OCI-LY3 (cell line): Measurements from ENCODE around the gene C11orf16.
"Not testable (repeated sequence)": the region's sequence is repeated elsewhere in the genome, so short reads cannot be mapped to it uniquely, and the experiment has no call there.

Experiments
- EZH2phosphoT487 ChIP-seq: fragments of 200-600 bp; shearing (Covaris generic); IDR thresholded peaks from 2 replicates; pipeline ENCODE4 v1.6.1; 2018; ENCODE audit warnings: antibody characterized with exemption, mixed run types, low read depth
- TF ChIP-seq, protein P1 (sequence below): fragments of 200-600, 300-600 bp; sonication (generic); IDR thresholded peaks from 2 replicates; pipeline ENCODE4 v1.5.1; 2014; ENCODE audit warnings: antibody characterized with exemption, low read length, low read depth

DNA sequence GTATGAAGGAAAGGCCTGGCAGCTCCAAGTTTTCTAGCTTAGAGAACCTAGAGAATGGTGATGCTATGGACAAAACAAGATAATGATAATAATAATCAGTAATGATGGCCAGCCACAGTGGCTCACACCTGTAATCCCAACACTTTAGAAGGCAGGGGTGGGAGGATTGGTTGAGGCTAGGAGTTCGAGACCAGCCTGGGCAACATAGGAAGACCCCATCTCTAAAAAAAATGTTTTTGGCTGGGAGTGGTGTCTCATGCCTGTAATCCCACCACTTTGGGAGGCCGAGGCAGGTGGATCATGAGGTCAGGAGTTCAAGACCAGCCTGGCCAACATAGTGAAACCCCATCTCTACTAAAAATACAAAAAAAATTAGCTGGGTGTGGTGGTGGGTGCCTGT, 3.0 kb upstream of the C11orf16 start:
- TF ChIP-seq, protein P1, sequence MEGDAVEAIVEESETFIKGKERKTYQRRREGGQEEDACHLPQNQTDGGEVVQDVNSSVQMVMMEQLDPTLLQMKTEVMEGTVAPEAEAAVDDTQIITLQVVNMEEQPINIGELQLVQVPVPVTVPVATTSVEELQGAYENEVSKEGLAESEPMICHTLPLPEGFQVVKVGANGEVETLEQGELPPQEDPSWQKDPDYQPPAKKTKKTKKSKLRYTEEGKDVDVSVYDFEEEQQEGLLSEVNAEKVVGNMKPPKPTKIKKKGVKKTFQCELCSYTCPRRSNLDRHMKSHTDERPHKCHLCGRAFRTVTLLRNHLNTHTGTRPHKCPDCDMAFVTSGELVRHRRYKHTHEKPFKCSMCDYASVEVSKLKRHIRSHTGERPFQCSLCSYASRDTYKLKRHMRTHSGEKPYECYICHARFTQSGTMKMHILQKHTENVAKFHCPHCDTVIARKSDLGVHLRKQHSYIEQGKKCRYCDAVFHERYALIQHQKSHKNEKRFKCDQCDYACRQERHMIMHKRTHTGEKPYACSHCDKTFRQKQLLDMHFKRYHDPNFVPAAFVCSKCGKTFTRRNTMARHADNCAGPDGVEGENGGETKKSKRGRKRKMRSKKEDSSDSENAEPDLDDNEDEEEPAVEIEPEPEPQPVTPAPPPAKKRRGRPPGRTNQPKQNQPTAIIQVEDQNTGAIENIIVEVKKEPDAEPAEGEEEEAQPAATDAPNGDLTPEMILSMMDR, result not testable (repeated sequence)
- TF ChIP-seq EZH2phosphoT487, result not testable (repeated sequence)
